IMR-90 (cell line): ENCODE results near the gene NAA10. TPM values are rescaled to one million over a fixed set of nuclear protein-coding genes. Genes with fewer than 3 reads are reported as not detected.

Experiments used
- ATAC-seq: fragments of 200-7000 bp; cut with Tn5 transposase; 2 replicates; pipeline ENCODE4 v1.9.1; 2020; ENCODE audit warnings: low read depth, mild to moderate bottlenecking, moderate library complexity
- BruUV-seq: library from RNA; stranded (reverse); fragments of 400-500 nt; replicated peaks from 2 replicates; lab custom pipeline; 2021; lab: Mats Ljungman, UMichigan
- CTCF ChIA-PET: fragments of 300-600 bp; formaldehyde crosslinking; extraction: SDS; loops from one replicate; lab custom pipeline; 2021; ENCODE audit warnings: antibody characterized with exemption; lab: Yijun Ruan, JAX
- POLR2A ChIA-PET: fragments of 300-600 bp; sonication (Branson Sonifier 250); formaldehyde crosslinking; loops from one replicate; lab custom pipeline; 2022; ENCODE audit warnings: antibody characterized with exemption; ENCODE audit not compliant: unreplicated experiment; lab: Charles Lee
- DNase-seq: peaks from one replicate; pipeline ENCODE4 v3.0.0; 2013
- H2AFZ ChIP-seq: replicated peaks from 2 replicates; pipeline ENCODE3; 2013; ENCODE audit warnings: low read length, mild to moderate bottlenecking; ENCODE audit not compliant: poor library complexity
- H2AK5ac ChIP-seq: 2 replicates; pipeline ENCODE4 v1.6.1; 2013; ENCODE audit warnings: low read depth, low read length, inconsistent platforms
- H2AK9ac ChIP-seq: replicated peaks from 2 replicates; pipeline ENCODE3; 2013; ENCODE audit warnings: mild to moderate bottlenecking, low read depth, low read length, moderate library complexity; ENCODE audit not compliant: poor library complexity
- H2BK120ac ChIP-seq: 2 replicates; pipeline ENCODE4 v1.6.1; 2013; ENCODE audit warnings: low read depth, low read length, inconsistent platforms
- H2BK15ac ChIP-seq: 3 replicates; pipeline ENCODE4 v1.6.1; 2013; ENCODE audit warnings: low read depth, low read length, inconsistent platforms
- H2BK20ac ChIP-seq: 2 replicates; pipeline ENCODE4 v1.6.1; 2013; ENCODE audit warnings: low read depth, mild to moderate bottlenecking, inconsistent platforms, low read length, moderate library complexity
- H2BK5ac ChIP-seq: 2 replicates; pipeline ENCODE4 v1.6.1; 2013; ENCODE audit warnings: mild to moderate bottlenecking, low read depth, low read length, inconsistent platforms; ENCODE audit not compliant: poor library complexity, severe bottlenecking
- H3K14ac ChIP-seq: replicated peaks from 2 replicates; pipeline ENCODE4 v1.6.1; 2013; ENCODE audit warnings: low read depth, low read length, inconsistent platforms
- H3K18ac ChIP-seq: 2 replicates; pipeline ENCODE4 v1.6.1; 2013; ENCODE audit warnings: low read depth, low read length, control low read depth
- H3K23ac ChIP-seq: 2 replicates; pipeline ENCODE4 v1.6.1; 2013; ENCODE audit warnings: low read depth, low read length, inconsistent platforms
- H3K27ac ChIP-seq: 2 replicates; pipeline ENCODE4 v1.5.1; 2013; ENCODE audit warnings: mild to moderate bottlenecking, control low read depth, low read length; ENCODE audit not compliant: insufficient read depth
- H3K27me3 ChIP-seq: 2 replicates; pipeline ENCODE4 v1.6.1; 2013; ENCODE audit warnings: low read length; ENCODE audit not compliant: control insufficient read depth, insufficient read depth
- H3K36me3 ChIP-seq: 2 replicates; pipeline ENCODE4 v1.6.1; 2013; ENCODE audit warnings: low read length, mixed read lengths; ENCODE audit not compliant: control insufficient read depth, insufficient read depth
- H3K4ac ChIP-seq: 2 replicates; pipeline ENCODE4 v1.6.1; 2013; ENCODE audit warnings: low read depth, low read length, inconsistent platforms
- H3K4me1 ChIP-seq: 2 replicates; pipeline ENCODE4 v1.6.1; 2013; ENCODE audit warnings: low read length, mixed read lengths; ENCODE audit not compliant: control insufficient read depth, insufficient read depth
- H3K4me2 ChIP-seq: 2 replicates; pipeline ENCODE4 v1.6.1; 2013; ENCODE audit warnings: low read depth, mild to moderate bottlenecking, control low read depth, low read length, moderate library complexity
- H3K4me3 ChIP-seq: 2 replicates; pipeline ENCODE4 v1.5.1; 2013; ENCODE audit warnings: low read depth, mild to moderate bottlenecking, control low read depth, low read length, moderate library complexity; ENCODE audit not compliant: insufficient read depth
- H3K56ac ChIP-seq: 2 replicates; pipeline ENCODE4 v1.6.1; 2013; ENCODE audit warnings: low read length, inconsistent platforms; ENCODE audit not compliant: insufficient read depth; ENCODE audit errors: extremely low read depth
- H3K79me1 ChIP-seq, 2 experiments: 2 replicates each; pipeline ENCODE4 v1.6.1; 2013; ENCODE audit warnings: low read length in 2 of 2, inconsistent platforms in 1 of 2, low read depth in 1 of 2
- H3K9ac ChIP-seq: 2 replicates; pipeline ENCODE4 v1.6.1; 2013; ENCODE audit warnings: low read depth, low read length, control low read depth
- H3K9me1 ChIP-seq: 2 replicates; pipeline ENCODE4 v1.6.1; 2013; ENCODE audit warnings: low read length, inconsistent platforms; ENCODE audit not compliant: insufficient read depth
- H3K9me3 ChIP-seq: 2 replicates; pipeline ENCODE4 v1.6.1; 2013; ENCODE audit warnings: low read length; ENCODE audit not compliant: control insufficient read depth, insufficient read depth
- H4K20me1 ChIP-seq: 2 replicates; pipeline ENCODE4 v1.6.1; 2013; ENCODE audit warnings: low read length, inconsistent platforms; ENCODE audit not compliant: insufficient read depth
- H4K5ac ChIP-seq: 2 replicates; pipeline ENCODE4 v1.6.1; 2013; ENCODE audit warnings: mild to moderate bottlenecking, low read depth, low read length, control low read depth
- H4K8ac ChIP-seq, 2 experiments: 2 replicates each; pipeline ENCODE4 v1.6.1; 2013; ENCODE audit warnings: low read depth in 2 of 2, low read length in 2 of 2, control low read depth in 1 of 2, inconsistent platforms in 1 of 2
- H4K91ac ChIP-seq: 2 replicates; pipeline ENCODE4 v1.6.1; 2013; ENCODE audit warnings: low read depth, low read length, inconsistent platforms; ENCODE audit not compliant: insufficient read depth
- BHLHE40 ChIP-seq: fragments of 150-350 bp; IDR thresholded peaks from 2 replicates; pipeline ENCODE4 v1.6.1; 2016; ENCODE audit warnings: mild to moderate bottlenecking, low read depth, low read length
- CEBPB ChIP-seq: IDR thresholded peaks from 2 replicates; pipeline ENCODE4 v1.6.1; 2012; ENCODE audit warnings: low read depth, low read length, improper control_type of control experiment
- CHD1 ChIP-seq: IDR thresholded peaks from 2 replicates; pipeline ENCODE4 v1.6.1; 2012; ENCODE audit warnings: low read depth, low read length, improper control_type of control experiment
- FOS ChIP-seq: fragments of 150-350 bp; IDR thresholded peaks from 2 replicates; pipeline ENCODE4 v1.6.1; 2016; ENCODE audit warnings: low read depth, low read length
- MAFK ChIP-seq: IDR thresholded peaks from 2 replicates; pipeline ENCODE4 v1.6.1; 2012; ENCODE audit warnings: low read depth, low read length, improper control_type of control experiment
- MAZ ChIP-seq: IDR thresholded peaks from 2 replicates; pipeline ENCODE4 v1.6.1; 2012; ENCODE audit warnings: low read depth, mild to moderate bottlenecking, low read length, improper control_type of control experiment, moderate library complexity, borderline replicate concordance
- MXI1 ChIP-seq: IDR thresholded peaks from 2 replicates; pipeline ENCODE4 v1.6.1; 2012; ENCODE audit warnings: low read depth, mild to moderate bottlenecking, low read length, moderate library complexity, borderline replicate concordance
- NFE2L2 ChIP-seq: fragments of 150-350 bp; IDR thresholded peaks from 2 replicates; pipeline ENCODE4 v1.6.1; 2016; ENCODE audit warnings: low read depth, mild to moderate bottlenecking, low read length
- POLR2A ChIP-seq: IDR thresholded peaks from 2 replicates; pipeline ENCODE4 v1.6.1; 2012; ENCODE audit warnings: mild to moderate bottlenecking, low read depth, low read length
- RCOR1 ChIP-seq: IDR thresholded peaks from 2 replicates; pipeline ENCODE4 v1.6.1; 2012; ENCODE audit warnings: mild to moderate bottlenecking, low read length, improper control_type of control experiment; ENCODE audit not compliant: insufficient replicate concordance
- RFX5 ChIP-seq: IDR thresholded peaks from 2 replicates; pipeline ENCODE4 v1.8.0; 2012; ENCODE audit warnings: low read depth, mild to moderate bottlenecking, low read length, moderate library complexity
- SMC3 ChIP-seq: fragments of 150-350 bp; IDR thresholded peaks from 2 replicates; pipeline ENCODE4 v1.6.1; 2016; ENCODE audit warnings: low read depth, mild to moderate bottlenecking, antibody characterized with exemption, low read length, moderate library complexity
- WGBS, 2 experiments: methylation state at CpG; one replicate each; pipeline versions ENCODE4 v1.1.5 to v1.1.7; 2013; ENCODE audit warnings: missing lambda C conversion rate in 2 of 2; ENCODE audit not compliant: insufficient read length in 1 of 2; ENCODE audit errors: extremely low coverage in 2 of 2; 5-methylcytosine and 5-hydroxymethylcytosine counted together
- dilution Hi-C: fragments of 300-500 bp; cut with HindIII; formaldehyde crosslinking; loops from one replicate; pipeline ENCODE4 v1.14.3; 2018; ENCODE audit warnings: low sequenced_read_pairs; ENCODE audit not compliant: unreplicated experiment
- in situ Hi-C: fragments of 300-500 bp; cut with MboI; formaldehyde crosslinking; loops from 3 replicates; pipeline ENCODE4 v1.14.3; 2019; ENCODE audit warnings: low sequenced_read_pairs, inconsistent platforms, mixed read lengths
- intact Hi-C: fragments of 100-400 bp; cut with micrococcal nuclease; formaldehyde crosslinking; loops from 2 replicates; pipeline ENCODE4 v1.10.0; 2022
- polyA plus RNA-seq, 3 experiments: library from polyadenylated mRNA; depleted of rRNA; stranded (reverse); fragments of >200 nt; gene quantifications; 2 replicates each; pipeline ENCODE4 v1.2.3, GENCODE V29; 2012; ENCODE audit warnings: low replicate concordance in 1 of 3
- total RNA-seq: library from RNA; depleted of rRNA; stranded (reverse); fragments of >200 nt; gene quantifications from 2 replicates; pipeline ENCODE4 v1.2.3, GENCODE V29; 2012
- TF ChIP-seq, protein P1 (sequence below): fragments of 150-350 bp; IDR thresholded peaks from 2 replicates; pipeline ENCODE4 v1.6.1; 2017; ENCODE audit warnings: mild to moderate bottlenecking, antibody characterized with exemption, low read length, low read depth
- TF ChIP-seq, protein P2 (sequence below): conservative IDR thresholded peaks from 2 replicates; pipeline ENCODE4 v1.5.1; 2012; ENCODE audit warnings: mild to moderate bottlenecking, low read depth, low read length, improper control_type of control experiment

The NAA10 gene
- total and polyA plus RNA-seq, 2 of the 4 experiments (the other 2 are of a cell fraction), result 98.6 to 172 TPM

DNA sequence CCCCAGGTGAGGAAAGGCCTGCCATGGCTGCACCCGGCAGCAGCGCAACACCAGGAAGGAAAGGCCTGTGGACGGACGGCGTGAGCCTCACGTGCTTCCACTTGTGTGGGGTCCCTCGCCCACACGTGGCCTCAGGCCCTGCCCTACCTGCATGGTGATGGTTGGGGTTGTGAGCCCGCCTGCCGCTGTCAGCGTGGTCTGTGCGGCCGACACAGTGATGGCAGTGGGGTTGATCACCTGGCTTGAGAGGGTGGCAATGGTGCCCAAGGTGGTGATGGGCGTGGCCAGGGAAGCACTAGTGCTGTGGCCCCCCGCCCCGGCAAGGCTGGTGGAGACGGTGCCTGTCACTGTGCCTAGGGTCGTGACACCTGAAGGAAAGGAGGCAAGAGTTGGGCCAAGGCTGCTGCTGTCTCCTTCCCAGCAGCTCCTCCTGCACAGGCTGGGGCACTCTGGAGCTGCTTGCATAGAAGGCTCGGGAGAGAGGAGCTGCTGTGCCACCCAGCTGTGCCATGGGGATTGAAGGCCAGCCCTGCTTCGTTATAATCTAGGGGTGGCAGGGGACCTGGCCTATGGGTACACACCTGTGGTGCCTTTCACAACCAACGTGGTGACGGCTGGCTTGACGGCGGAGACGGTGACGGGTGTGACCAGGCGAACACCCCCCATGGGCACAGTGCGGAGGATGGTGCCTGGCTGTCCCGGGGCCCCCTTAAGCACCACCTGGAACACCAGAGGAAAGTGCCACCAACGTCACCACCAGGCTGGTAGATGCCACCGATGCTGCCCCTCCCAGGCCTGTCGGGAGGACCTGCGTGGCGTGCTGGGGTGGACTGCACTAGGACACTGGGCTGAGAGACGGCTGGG is 21.4 kb upstream of the NAA10 start (continued):
- no peak for TF ChIP-seq MAFK

DNA sequence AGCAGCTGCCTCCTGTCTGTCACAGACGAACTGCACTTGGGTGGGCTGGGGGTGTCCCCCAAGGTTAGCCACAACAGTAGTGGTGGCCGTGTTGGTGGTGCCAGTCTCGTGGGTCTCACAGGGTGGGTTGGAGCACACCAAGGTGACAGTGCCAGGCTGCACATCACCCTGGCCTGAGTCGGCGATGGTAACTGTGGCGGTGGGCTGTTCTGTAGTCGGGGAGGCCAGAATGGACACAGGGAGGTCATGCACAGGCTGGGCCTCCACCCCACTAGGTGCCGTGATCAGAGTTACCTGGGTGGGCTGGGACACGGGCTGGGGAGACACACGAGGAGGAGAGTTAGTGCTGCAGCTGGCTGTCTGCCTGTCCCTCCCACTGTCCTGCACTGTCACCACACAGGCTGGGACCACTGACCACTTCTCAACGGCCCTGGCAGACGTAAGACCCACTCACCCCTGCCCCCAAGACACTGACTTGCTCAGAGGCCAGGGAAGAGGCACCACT is 20.4 kb upstream of the NAA10 start:
- H4K91ac ChIP-seq, result no peak overlapping the region
- H3K79me1 ChIP-seq, result peaks cover 0 to 6% of the 10 kb centered on the region in 2 experiments; a peak in 2 of 4 replicates
- intact Hi-C loops, result no loop called here
- H2BK15ac ChIP-seq, result no peak overlapping the region
- no peaks in the 10 kb centered on the region for H3K27me3 ChIP-seq
- H4K8ac ChIP-seq, result no peak overlapping the region
- H2BK20ac ChIP-seq, result no peak overlapping the region
- no peaks in the 10 kb centered on the region for H3K9me3 ChIP-seq
- H3K9ac ChIP-seq, result no peak overlapping the region
- WGBS, 2 experiments, result 85% methylated on average over 7 of the region's 12 CpGs; no CpG with 5 or more reads in 1 of the 2 experiments
- ChIA-PET POLR2A (no interaction called here), CTCF (no interaction called here)
- no peak overlapping the region for H3K23ac ChIP-seq
- H3K4me3 ChIP-seq, result no peak overlapping the region
- no peak overlapping the region for H3K4ac ChIP-seq
- no peak overlapping the region for H2BK120ac ChIP-seq
- H3K27ac ChIP-seq, result no peak overlapping the region
- no peak overlapping the region for H4K5ac ChIP-seq
- H3K9me1 ChIP-seq, result no peaks in the 10 kb centered on the region
- peaks cover 4% of the 10 kb centered on the region for H3K4me1 ChIP-seq
- no peak overlapping the region for H2BK5ac ChIP-seq
- H2AK5ac ChIP-seq, result no peak overlapping the region
- H3K4me2 ChIP-seq, result no peak overlapping the region
- dilution Hi-C loops, result no loop called here
- peaks cover 86% of the 10 kb centered on the region for H3K36me3 ChIP-seq
- no peak overlapping the region for H2AFZ ChIP-seq
- H3K14ac ChIP-seq, result no peak overlapping the region
- H4K20me1 ChIP-seq, result no peaks in the 10 kb centered on the region
- DNase-seq, result no peak
- no TSS peak for BruUV-seq
- H2AK9ac ChIP-seq, result no peak overlapping the region
- ATAC-seq, result no peak
- in situ Hi-C loops, result no loop called here
- H3K18ac ChIP-seq, result no peak overlapping the region
- H3K56ac ChIP-seq, result no peak overlapping the region
- TF ChIP-seq MXI1, result no peak
- TF ChIP-seq SMC3, result no peak
- no peak for TF ChIP-seq BHLHE40
- no peak for TF ChIP-seq RCOR1
- TF ChIP-seq MAFK, result no peak
- no peak for TF ChIP-seq NFE2L2
- TF ChIP-seq POLR2A, result no peak
- TF ChIP-seq, protein P1, sequence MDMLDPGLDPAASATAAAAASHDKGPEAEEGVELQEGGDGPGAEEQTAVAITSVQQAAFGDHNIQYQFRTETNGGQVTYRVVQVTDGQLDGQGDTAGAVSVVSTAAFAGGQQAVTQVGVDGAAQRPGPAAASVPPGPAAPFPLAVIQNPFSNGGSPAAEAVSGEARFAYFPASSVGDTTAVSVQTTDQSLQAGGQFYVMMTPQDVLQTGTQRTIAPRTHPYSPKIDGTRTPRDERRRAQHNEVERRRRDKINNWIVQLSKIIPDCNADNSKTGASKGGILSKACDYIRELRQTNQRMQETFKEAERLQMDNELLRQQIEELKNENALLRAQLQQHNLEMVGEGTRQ, result no peak
- TF ChIP-seq FOS, result no peak
- no peak for TF ChIP-seq MAZ
- TF ChIP-seq RFX5, result no peak
- no peak for TF ChIP-seq CEBPB
- TF ChIP-seq CHD1, result no peak
- TF ChIP-seq, protein P2, sequence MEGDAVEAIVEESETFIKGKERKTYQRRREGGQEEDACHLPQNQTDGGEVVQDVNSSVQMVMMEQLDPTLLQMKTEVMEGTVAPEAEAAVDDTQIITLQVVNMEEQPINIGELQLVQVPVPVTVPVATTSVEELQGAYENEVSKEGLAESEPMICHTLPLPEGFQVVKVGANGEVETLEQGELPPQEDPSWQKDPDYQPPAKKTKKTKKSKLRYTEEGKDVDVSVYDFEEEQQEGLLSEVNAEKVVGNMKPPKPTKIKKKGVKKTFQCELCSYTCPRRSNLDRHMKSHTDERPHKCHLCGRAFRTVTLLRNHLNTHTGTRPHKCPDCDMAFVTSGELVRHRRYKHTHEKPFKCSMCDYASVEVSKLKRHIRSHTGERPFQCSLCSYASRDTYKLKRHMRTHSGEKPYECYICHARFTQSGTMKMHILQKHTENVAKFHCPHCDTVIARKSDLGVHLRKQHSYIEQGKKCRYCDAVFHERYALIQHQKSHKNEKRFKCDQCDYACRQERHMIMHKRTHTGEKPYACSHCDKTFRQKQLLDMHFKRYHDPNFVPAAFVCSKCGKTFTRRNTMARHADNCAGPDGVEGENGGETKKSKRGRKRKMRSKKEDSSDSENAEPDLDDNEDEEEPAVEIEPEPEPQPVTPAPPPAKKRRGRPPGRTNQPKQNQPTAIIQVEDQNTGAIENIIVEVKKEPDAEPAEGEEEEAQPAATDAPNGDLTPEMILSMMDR, result no peak
